HCT116 (cell line): Measurements from ENCODE around the gene SNHG17.

Source experiments
- POLR2A ChIP-seq: IDR thresholded peaks from 2 replicates; pipeline ENCODE4 v1.7.0; 2011; ENCODE audit warnings: borderline replicate concordance; ENCODE audit not compliant: insufficient read depth, insufficient read length; ENCODE audit errors: extremely low read depth
- POLR2AphosphoS5 ChIP-seq: IDR thresholded peaks from 2 replicates; pipeline ENCODE4 v1.6.1; 2011; ENCODE audit warnings: mild to moderate bottlenecking, low read depth, low read length, moderate library complexity

GRCh38 chr20:38423541-38423940 lies 11.6 kb downstream of the SNHG17 start:
- no peak for TF ChIP-seq POLR2A
- TF ChIP-seq POLR2AphosphoS5 = no peak
